HTERT RPE-1 (cell line): ENCODE results near the gene GGT7.
"Not testable (repeated sequence)": the region's sequence is repeated elsewhere in the genome, so short reads cannot be mapped to it uniquely, and the experiment has no call there.

Experiments
- in situ Hi-C: fragments of 300-500 bp; cut with MboI; formaldehyde crosslinking; loops from 4 replicates; pipeline ENCODE4 v1.14.3; 2020; ENCODE audit warnings: low sequenced_read_pairs

Gene GGT7, protein sequence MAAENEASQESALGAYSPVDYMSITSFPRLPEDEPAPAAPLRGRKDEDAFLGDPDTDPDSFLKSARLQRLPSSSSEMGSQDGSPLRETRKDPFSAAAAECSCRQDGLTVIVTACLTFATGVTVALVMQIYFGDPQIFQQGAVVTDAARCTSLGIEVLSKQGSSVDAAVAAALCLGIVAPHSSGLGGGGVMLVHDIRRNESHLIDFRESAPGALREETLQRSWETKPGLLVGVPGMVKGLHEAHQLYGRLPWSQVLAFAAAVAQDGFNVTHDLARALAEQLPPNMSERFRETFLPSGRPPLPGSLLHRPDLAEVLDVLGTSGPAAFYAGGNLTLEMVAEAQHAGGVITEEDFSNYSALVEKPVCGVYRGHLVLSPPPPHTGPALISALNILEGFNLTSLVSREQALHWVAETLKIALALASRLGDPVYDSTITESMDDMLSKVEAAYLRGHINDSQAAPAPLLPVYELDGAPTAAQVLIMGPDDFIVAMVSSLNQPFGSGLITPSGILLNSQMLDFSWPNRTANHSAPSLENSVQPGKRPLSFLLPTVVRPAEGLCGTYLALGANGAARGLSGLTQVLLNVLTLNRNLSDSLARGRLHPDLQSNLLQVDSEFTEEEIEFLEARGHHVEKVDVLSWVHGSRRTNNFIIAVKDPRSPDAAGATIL

DNA sequence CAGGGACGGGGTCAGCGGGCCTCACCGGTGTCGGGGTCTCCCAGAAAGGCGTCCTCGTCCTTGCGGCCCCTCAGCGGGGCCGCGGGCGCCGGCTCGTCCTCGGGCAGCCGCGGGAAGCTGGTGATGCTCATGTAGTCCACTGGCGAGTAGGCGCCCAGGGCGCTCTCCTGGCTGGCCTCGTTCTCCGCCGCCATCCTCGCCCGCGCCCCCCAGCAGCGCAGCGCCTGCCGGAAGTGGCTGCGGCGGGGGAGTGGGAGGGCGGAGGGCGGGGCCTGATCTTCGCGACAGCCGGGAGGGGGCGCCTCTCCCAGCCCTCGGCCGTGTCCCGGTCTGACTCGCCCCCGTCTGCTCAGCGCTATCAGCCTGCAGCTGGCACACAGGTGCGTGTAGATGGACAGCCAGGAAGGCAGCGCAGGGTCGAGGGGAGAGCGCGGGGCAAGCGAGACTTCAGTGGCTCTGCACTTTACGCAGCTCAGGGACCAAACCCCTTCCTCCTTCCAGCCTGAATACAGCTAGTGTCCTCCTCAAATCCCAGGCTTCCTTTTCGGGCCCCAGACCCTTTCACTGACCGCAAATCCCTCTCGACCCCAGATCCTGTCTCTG, at the start of gene GGT7:
Gene GGT7, minus strand, starts transcription at position 235 of the 603 bp plus-strand sequence. Its CDS starts 41 bp downstream, at position 194.
- in situ Hi-C loops, result no loop called here

DNA sequence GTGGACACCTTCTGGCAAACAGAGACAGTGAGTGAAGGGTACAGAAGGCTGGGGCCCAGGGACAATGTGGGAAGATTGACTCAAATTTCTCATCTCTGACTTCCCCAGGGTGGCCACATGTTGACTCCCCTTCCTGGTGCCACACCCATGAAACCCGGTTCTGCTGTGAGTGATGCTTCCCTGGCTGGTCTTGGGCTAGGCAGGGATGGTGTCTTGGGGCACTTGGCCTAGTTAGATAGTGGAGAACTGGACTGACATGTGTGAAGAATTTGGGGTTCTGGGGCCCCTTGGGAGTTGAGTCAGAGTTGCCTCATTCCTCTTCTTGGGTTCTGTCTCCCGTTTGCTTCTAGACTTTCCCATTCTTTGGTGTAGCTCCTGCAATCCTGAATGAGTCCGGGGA, 48.8 kb upstream of the GGT7 start:
- in situ Hi-C loops, result no loop called here

DNA sequence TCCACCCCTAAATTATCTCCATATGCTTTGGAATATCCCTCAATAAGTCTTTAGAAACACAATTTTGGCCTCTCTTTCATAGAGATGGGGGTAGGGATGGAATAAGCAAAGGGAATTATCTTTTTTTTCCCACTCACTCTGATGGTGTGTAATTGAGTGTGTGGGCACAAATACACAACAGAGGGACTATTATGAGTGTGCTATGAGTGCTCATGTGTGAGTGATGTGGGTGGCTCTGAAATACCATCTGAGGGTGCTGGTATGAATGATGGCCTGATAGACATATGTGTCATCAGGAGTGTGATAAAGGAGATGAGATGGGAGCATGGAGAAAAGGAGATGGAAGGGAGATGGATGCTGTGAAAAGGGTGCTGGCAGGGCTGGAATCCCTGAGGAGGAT, 47.4 kb upstream of the GGT7 start:
- in situ Hi-C loops, result no loop called here

DNA sequence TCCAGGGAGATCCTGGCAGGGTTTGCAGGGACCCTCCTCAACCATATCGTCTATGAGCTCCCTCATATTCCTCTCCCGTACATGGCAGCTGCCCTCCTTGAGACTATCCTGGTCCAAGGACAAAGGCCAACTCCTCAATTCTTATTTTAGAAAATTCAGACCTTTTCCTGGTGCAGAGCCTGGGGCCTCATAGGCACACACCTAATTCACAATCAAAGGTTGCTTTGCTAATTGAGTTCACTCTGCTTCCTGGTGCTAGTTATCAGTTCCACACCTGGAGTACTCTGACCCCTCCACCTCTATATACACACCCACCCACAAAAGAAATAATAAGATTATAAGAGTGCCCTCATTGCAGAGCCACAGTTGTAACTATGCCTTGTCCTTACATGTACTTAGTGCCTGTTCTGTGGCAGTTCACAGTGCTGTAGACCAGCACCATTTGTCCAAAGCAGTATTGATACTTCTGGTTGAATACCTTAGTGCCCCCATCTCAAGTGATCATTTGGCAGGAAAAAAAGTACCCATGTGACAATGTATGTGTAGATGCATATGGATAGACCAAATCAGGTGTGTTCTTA, 44.2 kb upstream of the GGT7 start:
- in situ Hi-C loops, result no loop called here

DNA sequence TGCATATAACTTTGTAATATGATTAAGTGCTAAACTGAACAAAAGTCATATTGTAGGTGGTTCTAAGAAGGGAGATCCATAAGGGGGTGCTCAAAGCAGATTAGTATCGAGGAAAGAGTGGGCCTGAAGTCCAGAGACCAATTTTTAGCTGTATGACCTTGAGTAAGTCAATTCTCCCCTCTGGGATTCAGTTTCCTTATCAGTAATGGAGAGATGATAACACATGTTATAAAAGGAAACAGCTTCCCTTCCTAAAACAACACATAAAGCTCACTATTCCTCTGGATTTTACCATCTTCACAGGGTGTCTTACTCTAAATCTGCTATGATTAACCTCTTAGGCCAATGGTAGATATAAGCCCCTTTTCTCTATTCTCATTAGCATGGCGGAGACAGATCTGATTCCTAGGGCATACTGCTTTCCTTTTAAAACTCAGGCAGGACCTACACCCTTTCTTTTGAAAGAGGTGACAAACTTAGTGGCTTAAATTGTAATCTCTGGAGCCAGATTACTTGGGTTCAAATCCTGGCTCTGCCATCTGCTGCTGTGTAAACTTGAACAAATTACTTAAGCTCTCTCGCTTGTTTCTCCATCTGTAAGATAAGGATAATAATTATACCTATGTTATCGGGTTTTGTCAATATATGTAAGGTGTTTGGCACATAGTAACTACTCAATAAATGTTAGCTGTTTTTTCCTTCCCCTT, 43.2 kb upstream of the GGT7 start:
- in situ Hi-C loops, result no loop called here

DNA sequence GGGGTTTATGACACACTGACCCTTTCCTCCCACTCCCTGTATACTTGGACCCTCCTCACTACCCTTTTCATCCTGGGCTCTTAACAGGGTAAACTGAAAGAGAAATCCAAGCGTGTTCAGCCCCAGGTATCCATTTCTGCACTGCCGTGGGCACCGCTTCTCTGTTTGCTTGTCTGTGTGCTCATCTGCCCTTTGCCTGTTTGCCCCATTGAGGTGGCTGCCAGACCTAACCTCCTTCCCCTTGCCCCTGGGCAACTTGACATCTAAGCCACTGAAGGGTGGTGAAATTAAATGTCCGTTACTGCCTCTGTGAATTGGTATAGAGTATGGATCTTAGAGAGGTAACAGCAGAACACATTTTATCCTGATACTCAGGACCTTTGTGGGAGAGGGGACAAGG, 42.5 kb upstream of the GGT7 start:
- in situ Hi-C loops, result no loop called here

DNA sequence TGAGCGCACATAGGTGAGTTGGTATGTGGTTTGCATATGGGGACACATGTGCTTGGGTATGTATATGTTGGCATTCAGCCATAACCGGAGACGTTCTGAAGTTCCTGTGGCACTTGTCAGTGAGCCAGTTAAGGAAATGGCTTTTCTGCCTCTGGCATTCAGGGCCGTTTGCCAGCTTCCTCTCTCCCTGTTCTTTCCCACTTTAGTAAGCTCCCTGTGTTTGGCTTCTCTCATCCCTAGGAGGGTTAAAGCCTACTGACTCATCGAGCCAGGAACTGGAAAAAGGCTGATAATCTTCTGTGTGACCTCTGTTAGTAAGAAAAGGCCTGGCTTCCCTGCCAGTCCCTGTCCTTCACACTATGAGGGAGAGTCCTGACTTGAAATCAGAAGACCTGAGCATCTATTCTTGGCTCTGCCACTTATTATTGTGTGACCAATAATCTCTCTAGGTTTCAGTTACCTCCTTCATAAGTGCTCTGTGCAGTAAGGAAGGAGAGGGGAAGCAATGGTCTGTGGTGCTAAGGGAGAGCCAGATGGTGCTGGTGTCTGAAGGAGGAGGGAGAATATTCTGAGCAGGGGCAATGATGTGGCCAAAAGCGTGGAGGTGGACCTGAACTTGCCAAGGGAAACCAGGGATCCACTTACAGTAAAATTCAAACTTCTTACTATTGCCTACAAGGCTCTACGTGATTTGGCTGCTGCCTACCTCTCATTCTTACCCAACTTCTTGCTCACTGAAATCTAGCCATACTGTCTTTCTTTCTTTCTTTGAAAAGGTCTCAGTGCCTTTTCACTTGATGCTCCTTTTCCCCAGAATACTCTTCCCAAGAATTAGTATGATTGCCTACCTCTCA, 35.2 kb upstream of the GGT7 start:
- in situ Hi-C loops, result no loop called here

DNA sequence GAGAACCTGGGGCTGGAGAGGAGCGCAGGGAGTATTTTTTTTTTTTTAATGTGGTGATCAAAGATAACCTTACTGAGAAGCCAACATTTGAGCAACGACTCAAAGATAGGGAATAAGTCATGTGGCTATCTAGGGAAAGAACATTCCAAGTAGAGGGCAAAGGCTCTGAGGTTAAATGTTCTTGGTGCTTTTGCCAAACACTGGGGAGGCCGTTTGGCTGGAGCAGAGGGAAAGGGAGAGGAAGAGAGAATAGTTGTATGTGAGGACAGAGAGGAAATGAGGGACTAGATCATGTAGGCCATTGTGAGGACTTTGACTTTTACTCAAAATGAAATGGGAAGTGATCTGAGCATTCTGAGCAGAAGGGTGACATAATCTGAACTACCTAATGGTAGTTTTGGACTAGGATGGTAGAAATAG, 31.6 kb upstream of the GGT7 start:
- in situ Hi-C loops, result no loop called here

DNA sequence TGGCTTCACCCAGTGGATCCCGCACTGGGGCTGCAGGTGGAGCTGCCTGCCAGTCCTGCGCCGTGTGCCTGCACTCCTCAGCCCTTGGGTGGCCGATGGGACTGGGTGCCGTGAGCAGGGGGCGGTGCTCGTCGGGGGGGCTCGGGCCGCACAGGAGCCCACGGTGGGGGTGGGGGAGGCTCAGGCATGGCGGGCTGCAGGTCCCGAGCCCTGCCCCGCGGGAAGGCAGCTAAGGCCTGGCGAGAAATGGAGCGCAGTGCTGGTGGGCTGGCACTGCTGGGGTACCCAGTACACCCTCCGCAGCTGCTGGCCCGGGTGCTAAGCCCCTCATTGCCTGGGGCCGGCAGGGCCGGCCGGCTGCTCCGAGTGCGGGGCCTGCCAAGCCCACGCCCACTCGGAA, 26.1 kb upstream of the GGT7 start:
- in situ Hi-C loops, result not testable (repeated sequence)

DNA sequence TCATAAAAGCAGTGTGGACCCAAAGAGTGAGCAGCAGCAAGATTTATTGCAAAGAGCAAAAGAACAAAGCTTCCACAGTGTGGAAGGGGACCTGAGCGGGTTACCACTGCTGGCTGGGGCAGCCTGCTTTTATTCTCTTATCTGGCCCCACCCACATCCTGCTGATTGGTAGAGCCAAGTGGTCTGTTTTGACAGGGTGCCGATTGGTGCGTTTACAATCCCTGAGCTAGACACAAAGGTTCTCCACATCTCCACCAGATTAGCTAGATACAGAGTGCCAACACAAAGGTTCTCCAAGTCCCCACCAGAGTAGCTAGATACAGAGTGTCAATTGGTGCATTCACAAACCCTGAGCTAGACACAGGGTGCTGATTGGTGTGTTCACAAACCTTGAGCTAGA, 25.5 kb upstream of the GGT7 start:
- in situ Hi-C loops, result not testable (repeated sequence)

DNA sequence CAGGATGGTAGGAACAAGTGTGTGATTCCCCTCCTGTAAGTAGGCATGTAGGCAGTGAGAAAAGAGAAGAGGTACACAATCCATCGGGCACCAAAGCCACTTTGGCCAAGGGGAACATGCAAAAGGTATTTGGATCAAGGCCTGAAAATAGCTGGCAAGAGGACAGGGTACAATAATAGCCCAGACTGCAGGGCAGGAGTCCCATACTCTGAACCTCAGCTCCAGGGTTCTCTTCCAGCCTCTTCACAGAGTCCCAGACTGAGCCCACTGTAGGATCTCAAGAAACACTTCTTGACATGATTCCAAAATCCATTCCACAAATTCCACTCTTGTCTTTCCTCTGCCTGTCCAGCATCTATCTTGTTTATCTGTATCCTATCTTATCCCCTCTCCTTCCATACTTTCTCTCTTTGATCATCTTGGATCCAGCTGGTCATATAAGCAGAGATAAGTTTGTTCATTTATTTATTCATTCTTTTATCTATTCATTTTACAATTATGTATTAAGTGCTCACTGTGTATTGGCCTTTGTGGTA, 23.5 kb upstream of the GGT7 start:
- in situ Hi-C loops, result no loop called here

DNA sequence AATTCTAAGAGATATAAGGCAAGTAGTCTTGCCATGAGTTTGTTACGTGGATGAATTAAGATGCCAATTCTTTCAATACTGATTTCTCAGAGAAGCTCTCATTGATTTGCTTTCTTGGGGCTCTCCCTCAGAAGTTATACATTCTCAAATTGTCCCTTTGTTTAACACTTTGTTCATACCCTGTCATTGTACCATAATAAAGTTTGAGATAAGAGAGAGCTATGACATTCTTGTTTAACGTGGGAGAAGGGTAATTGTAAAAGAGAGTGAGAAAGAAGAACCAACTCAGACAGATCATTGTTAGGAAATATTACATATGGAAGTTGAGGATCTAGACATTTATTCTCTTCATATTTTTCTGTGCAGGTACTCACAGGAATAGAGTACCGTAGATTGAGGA, 22.8 kb upstream of the GGT7 start:
- in situ Hi-C loops, result no loop called here

DNA sequence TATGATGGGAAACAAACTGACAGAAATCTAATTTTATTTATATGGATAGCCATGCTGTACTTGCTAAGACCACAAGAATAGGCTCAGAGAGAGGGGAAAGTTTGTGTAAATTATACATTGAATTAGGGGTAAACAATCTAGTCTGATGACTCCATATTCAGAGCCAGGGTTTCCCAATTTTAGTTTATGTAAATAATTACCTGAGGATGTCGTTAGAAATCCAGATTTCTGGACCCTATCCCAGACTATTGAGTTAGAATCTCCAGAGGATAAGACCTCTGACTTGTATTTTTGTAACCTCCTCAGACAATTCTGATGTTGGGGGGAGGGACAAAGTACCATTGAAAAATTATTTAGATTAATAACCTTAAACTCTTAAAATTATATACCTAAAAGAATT, 22.1 kb upstream of the GGT7 start:
- in situ Hi-C loops, result no loop called here

DNA sequence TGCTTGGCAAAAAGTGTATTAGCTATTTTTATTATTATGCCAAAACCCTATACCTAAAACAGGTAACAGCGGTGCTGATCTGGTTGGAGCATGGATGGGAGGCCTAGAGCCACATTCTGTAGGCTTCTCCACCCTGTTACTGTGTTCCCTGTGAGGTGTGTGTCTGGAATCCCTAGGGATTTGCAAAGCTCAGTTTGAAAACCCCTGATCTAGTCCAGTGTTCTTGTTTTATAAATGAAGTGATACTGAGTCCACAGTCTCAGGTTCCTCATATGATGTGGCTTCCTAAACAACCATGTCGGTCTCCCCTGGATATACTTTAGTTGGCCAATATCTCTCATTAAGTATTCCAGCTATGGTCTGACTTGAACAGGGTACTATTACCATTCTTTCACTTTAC, 20.0 kb upstream of the GGT7 start:
- in situ Hi-C loops, result no loop called here

DNA sequence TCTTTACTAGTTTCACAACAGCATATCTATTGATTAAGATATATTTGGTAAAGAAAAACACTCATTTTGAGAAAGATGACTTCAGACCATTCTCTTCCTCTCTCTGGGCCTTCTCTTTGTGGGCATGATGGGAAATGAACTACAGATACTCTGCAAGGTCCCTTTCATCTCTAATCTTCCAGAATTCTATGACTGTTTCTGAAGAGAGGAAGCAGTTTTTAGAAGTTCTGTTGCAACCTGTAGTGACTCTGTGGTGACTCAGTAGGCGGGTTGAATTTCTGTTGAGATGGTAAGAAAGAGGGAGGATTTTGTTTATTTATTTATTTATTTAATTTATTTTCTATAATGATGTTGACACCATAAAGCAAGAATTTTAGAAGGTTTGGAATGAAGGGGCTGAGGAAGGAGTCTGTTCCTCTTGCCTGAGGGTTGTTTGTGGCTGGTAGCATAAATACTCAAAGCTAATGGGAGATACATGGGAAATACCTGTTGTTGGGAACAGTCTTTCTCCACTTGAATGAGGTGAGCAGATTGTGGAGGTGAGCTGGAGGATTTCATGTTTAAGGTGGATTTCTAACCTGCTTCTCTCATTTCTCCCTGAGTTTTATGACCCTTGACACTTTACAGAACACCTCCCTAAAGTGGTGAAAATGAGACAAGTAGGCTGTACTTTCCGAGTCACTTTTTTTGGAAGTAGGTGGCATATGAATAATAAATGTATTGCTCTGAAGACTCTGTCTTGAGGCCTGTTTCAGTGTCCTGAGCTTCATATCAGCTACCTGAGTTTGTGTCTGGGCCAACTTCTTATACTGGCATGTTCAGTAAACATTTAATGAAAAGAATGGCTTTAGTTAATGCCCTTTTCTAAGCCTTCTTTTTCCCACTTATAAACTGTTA, 18.8 kb upstream of the GGT7 start:
- in situ Hi-C loops, result no loop called here

DNA sequence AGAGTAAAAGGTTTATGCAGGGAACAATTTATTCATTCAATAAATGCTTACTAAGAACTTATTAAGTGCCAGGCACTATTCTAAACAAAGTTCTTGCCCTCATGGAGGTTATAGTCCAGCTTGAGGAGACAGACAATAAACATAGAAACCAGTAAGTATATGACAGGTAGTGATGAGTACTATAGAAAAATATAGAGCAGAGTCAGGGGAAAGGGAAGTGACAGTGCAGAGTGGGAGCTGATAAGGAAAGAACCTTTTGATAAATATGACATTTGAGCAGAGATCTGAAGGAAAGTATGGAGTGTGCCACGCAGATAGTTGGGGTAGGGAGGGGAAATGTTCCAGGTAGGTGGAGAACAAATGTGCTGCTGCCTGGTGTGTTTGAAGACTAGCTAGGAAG, 15.8 kb upstream of the GGT7 start:
- in situ Hi-C loops, result no loop called here

DNA sequence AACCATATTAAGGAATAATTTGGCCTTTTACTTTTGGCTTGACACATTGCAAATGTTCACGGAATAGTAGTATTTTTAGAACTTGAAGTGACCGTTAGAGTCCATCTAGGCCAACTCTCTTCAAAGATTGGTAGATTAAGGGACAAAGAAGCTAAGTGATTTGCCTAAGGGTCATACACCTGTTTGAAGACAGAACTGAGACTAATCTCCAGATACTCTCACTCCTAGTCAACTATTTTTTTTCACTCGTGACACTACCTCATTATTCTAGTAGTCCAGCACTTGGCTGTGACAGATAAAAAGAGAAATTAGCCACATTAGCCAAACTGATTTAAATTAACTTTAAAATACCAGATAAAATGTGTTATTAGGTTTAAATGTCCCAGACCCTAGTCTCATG, 14.4 kb upstream of the GGT7 start:
- in situ Hi-C loops, result no loop called here

DNA sequence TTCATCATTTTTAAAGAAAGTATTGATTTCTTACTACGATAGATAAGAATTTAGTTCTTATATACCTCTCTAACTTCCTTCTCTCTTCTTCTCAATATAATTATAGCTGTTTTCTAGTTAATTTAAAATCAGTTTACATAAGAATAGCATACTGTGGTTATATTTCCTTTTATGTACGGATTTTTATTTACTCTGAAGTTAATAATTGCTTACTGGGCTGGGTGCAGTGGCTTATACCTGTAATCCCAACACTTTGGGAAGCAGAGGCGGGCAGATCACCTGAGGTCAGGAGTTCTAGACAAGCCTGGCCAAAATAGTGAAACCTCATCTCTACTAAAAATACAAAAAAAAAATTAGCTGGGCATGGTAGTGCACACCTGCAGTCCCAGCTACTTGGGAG, 13.5 kb upstream of the GGT7 start:
- in situ Hi-C loops, result no loop called here

DNA sequence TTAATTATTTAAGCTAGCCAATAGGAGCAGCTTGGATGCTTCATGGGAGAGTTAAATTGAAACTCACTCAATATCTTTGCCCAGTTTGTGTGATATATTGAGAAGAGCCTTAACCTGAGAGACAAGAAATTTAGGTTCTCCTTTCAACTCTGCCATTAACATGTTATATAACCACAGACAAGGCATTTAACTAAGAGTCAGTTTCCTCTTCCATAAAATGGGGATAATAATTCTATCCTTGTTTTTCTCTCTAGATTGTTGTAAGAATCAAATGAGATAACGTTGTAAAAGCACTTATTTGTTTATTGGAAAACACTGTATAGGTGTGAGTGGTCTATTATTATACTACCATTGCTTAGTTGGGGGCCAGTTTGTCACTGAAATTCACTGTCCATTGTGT, 11.6 kb upstream of the GGT7 start:
- in situ Hi-C loops, result no loop called here
